ENCODE results near the gene RASA2. TPM values are rescaled to one million over a fixed set of nuclear protein-coding genes. Genes with fewer than 3 reads are reported as not detected.
"Not testable (repeated sequence)": the region's sequence is repeated elsewhere in the genome, so short reads cannot be mapped to it uniquely, and the experiment has no call there.

Gene RASA2
- total RNA-seq, 1 donor, result 21.7 TPM

GRCh38 chr3:141529717-141530414, 43.0 kb downstream of the RASA2 start:
- Histone ChIP-seq H3K27me3 (ENCODE audit: insufficient read depth, low read length) (no peaks in the 10 kb centered on the region), H3K9me3 (ENCODE audit: low read depth, low read length) (no peaks in the 10 kb centered on the region), H3K27ac (ENCODE audit: low read depth, low read length) (peak overlapping the region; percentile 75), H3K4me1 (ENCODE audit: insufficient read depth, low read length) (peaks cover 25% of the 10 kb centered on the region), H3K4me3 (ENCODE audit: insufficient read depth, low read length) (peak overlapping the region; percentile 28), H3K79me2 (ENCODE audit: insufficient read depth, low read length) (peaks cover 46% of the 10 kb centered on the region), H2AFZ (ENCODE audit: low read length) (no peak overlapping the region), H3K4me2 (ENCODE audit: insufficient read depth, low read length) (peak overlapping the region; percentile 75), H3K36me3 (ENCODE audit: insufficient read depth, low read length) (peaks cover 8% of the 10 kb centered on the region), H4K20me1 (ENCODE audit: insufficient read depth, low read length) (no peaks in the 10 kb centered on the region)
- no peak for DNase-seq (ENCODE audit: insufficient read length, low spot score, missing footprints)
- no peak for TF ChIP-seq CTCF (IDR thresholded peaks at IDR 0.05; ENCODE audit: extremely low read depth, low read depth, low read length)

- DNase-seq (ENCODE audit: insufficient read length, low spot score, missing footprints), result peak; percentile 26
- H3K27me3 ChIP-seq (ENCODE audit: insufficient read depth, low read length), result no peaks in the 10 kb centered on the region
- H2AFZ ChIP-seq (ENCODE audit: low read length), result no peak overlapping the region
- peaks cover 25% of the 10 kb centered on the region for H3K4me1 ChIP-seq (ENCODE audit: insufficient read depth, low read length)
- H3K36me3 ChIP-seq (ENCODE audit: insufficient read depth, low read length), result peaks cover 13% of the 10 kb centered on the region
- no peaks in the 10 kb centered on the region for H3K9me3 ChIP-seq (ENCODE audit: low read depth, low read length)
- H3K27ac ChIP-seq (ENCODE audit: low read depth, low read length), result peak overlapping the region; percentile 75
- no peak overlapping the region for H3K4me3 ChIP-seq (ENCODE audit: insufficient read depth, low read length)
- H4K20me1 ChIP-seq (ENCODE audit: insufficient read depth, low read length), result no peaks in the 10 kb centered on the region
- peaks cover 41% of the 10 kb centered on the region for H3K79me2 ChIP-seq (ENCODE audit: insufficient read depth, low read length)
- peak overlapping the region; percentile 75 for H3K4me2 ChIP-seq (ENCODE audit: insufficient read depth, low read length)
- TF ChIP-seq CTCF (IDR thresholded peaks at IDR 0.05; ENCODE audit: extremely low read depth, low read depth, low read length), result no peak
Measured at GRCh38 chr3:141530415-141530768, 43.6 kb downstream of the RASA2 start.

- DNase-seq (ENCODE audit: insufficient read length, low spot score, missing footprints), result no peak
- no peak overlapping the region for H3K4me2 ChIP-seq (ENCODE audit: insufficient read depth, low read length)
- peaks cover 23% of the 10 kb centered on the region for H3K79me2 ChIP-seq (ENCODE audit: insufficient read depth, low read length)
- peaks cover 16% of the 10 kb centered on the region for H3K36me3 ChIP-seq (ENCODE audit: insufficient read depth, low read length)
- H3K27me3 ChIP-seq (ENCODE audit: insufficient read depth, low read length), result no peaks in the 10 kb centered on the region
- no peak for TF ChIP-seq CTCF (IDR thresholded peaks at IDR 0.05; ENCODE audit: extremely low read depth, low read depth, low read length)
- H3K9me3 ChIP-seq (ENCODE audit: low read depth, low read length), result no peaks in the 10 kb centered on the region
- no peaks in the 10 kb centered on the region for H4K20me1 ChIP-seq (ENCODE audit: insufficient read depth, low read length)
- no peak overlapping the region for H2AFZ ChIP-seq (ENCODE audit: low read length)
- no peak overlapping the region for H3K27ac ChIP-seq (ENCODE audit: low read depth, low read length)
- peaks cover 26% of the 10 kb centered on the region for H3K4me1 ChIP-seq (ENCODE audit: insufficient read depth, low read length)
- no peak overlapping the region for H3K4me3 ChIP-seq (ENCODE audit: insufficient read depth, low read length)
Measured at GRCh38 chr3:141532609-141533008, 45.8 kb downstream of the RASA2 start.

GRCh38 chr3:141536017-141536416, 49.2 kb downstream of the RASA2 start:
- Histone ChIP-seq H3K36me3 (ENCODE audit: insufficient read depth, low read length) (peaks cover 19% of the 10 kb centered on the region), H3K4me1 (ENCODE audit: insufficient read depth, low read length) (peaks cover 23% of the 10 kb centered on the region), H3K79me2 (ENCODE audit: insufficient read depth, low read length) (peaks cover 25% of the 10 kb centered on the region)
- H3K27ac ChIP-seq (ENCODE audit: low read depth, low read length); DNase-seq (ENCODE audit: insufficient read length, low spot score, missing footprints); H3K9me3 ChIP-seq (ENCODE audit: low read depth, low read length); H3K27me3 ChIP-seq (ENCODE audit: insufficient read depth, low read length); H2AFZ ChIP-seq (ENCODE audit: low read length); H3K4me2 ChIP-seq (ENCODE audit: insufficient read depth, low read length); H4K20me1 ChIP-seq (ENCODE audit: insufficient read depth, low read length); H3K4me3 ChIP-seq (ENCODE audit: insufficient read depth, low read length): not testable (repeated sequence)
